ENCODE measurements around the gene TM7SF2.

DNA sequence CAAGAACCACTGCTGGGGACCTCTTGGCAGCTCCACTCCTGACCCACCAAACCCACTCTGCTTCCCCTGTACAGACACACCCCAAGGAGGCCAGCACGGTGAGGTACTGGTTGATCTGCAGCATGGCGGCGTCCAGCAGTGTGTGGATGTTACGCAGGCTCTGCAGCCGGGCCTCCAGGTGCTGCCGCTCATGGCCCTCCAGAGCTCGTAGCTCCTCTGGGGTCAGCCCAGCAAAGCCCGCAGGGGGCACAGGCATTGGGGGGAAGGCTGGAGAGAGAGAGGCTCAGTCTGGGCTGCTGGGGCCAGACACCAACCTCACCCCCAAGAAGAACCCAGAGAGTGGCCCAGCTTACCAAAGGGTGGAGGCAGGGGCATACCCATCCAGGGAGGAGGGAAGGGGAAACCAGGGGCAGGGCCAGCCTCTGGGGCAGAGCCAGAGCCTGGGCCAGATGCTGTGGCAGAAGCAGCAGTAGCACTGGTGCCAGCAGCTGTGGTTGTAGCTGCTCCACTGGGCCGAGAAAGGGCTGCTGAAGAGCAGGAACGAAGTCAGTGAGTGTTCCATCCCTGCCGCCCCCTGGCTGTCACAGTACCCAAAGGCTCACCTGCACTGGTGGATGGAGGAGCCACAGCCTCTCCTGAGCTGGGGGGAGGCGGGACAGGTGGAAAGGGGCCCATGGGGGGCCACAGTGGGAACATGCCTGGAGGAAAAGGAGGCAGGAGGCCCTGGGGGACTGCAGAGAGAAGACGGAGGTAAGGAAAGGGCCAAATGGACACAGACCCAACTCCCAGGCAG, 18.2 kb downstream of the TM7SF2 start:
- TF ChIP-seq, protein P1, sequence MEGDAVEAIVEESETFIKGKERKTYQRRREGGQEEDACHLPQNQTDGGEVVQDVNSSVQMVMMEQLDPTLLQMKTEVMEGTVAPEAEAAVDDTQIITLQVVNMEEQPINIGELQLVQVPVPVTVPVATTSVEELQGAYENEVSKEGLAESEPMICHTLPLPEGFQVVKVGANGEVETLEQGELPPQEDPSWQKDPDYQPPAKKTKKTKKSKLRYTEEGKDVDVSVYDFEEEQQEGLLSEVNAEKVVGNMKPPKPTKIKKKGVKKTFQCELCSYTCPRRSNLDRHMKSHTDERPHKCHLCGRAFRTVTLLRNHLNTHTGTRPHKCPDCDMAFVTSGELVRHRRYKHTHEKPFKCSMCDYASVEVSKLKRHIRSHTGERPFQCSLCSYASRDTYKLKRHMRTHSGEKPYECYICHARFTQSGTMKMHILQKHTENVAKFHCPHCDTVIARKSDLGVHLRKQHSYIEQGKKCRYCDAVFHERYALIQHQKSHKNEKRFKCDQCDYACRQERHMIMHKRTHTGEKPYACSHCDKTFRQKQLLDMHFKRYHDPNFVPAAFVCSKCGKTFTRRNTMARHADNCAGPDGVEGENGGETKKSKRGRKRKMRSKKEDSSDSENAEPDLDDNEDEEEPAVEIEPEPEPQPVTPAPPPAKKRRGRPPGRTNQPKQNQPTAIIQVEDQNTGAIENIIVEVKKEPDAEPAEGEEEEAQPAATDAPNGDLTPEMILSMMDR (IDR thresholded peaks at IDR 0.05 in 4 of 5, conservative IDR thresholded peaks at IDR 0.05 in 1 of 5), result no peak
- no peak for TF ChIP-seq POLR2A (IDR thresholded peaks at IDR 0.05)

Measured in gastrocnemius medialis (tissue), 4 donors.